ENCODE measurements around the gene F11R. TPM values are rescaled to one million over a fixed set of nuclear protein-coding genes. Genes with fewer than 3 reads are reported as not detected.

The F11R gene
- total and polyA plus RNA-seq, 2 donors (not counting 1 experiment from before 2014, with no cell fraction given) = 16.4 to 17.3 TPM

- Mint-ChIP-seq H3K27me3 (no peaks in the 10 kb centered on the region), H3K4me3 (peak overlapping the region; percentile 99), H3K9me3 (ENCODE audit: insufficient read depth) (no peaks in the 10 kb centered on the region), H3K27ac (peak overlapping the region; percentile 100), H3K4me1 (peaks cover 52% of the 10 kb centered on the region)
- H4K20me1 ChIP-seq (ENCODE audit: control insufficient read depth, insufficient read depth, low read length, poor library complexity, severe bottlenecking) = peaks cover 8% of the 10 kb centered on the region
- no peak overlapping the region for H2AFZ ChIP-seq (ENCODE audit: insufficient read depth, low read depth, low read length, poor library complexity, severe bottlenecking)
- WGBS (ENCODE audit: insufficient coverage) = 99% methylated on average over 17 of the region's 18 CpGs
- peak overlapping the region; percentile 99 for H3K27ac ChIP-seq (ENCODE audit: low read length in 2 of 2)
- H3K36me3 ChIP-seq (replicated peaks in 1 of 2; ENCODE audit: control extremely low read depth in 1 of 2, control insufficient read depth in 1 of 2, extremely low read depth in 1 of 2, insufficient read depth in 2 of 2, low read length in 1 of 2) = peaks cover 3 to 60% of the 10 kb centered on the region in 2 experiments
- ChIA-PET POLR2A (interaction anchor here (0.9 to 5.1 kb wide), 6 partner anchors 10 to 85 kb away, joined by 3 to 108 read pairs (median 13); partner anchors contain the start of genes ARHGAP30, DEDD and TSTD1), CTCF (interaction anchor here (0.8 to 10.4 kb wide), 14 partner anchors 7 to 179 kb away, joined by 3 to 127 read pairs (median 7); partner anchors contain the start of genes ARHGAP30, F11R, KLHDC9 and TOMM40L)
- no peak for TF ChIP-seq EZH2 (IDR thresholded peaks at IDR 0.05; ENCODE audit: borderline replicate concordance, insufficient read depth, low read depth, low read length, poor library complexity, severe bottlenecking)
- no peak for TF ChIP-seq CTCF (IDR thresholded peaks at IDR 0.05)
- peak overlapping the region; percentile 92 for H3K4me2 ChIP-seq (replicated peaks; ENCODE audit: low read depth, low read length, poor library complexity, severe bottlenecking)
- no peaks in the 10 kb centered on the region for H3K9me3 ChIP-seq (ENCODE audit: control extremely low read depth in 1 of 3, control insufficient read depth in 2 of 3, insufficient read depth in 1 of 3, low read length in 2 of 3)
- peak overlapping the region in 1 of 5 experiments; percentile 95 for H3K4me3 ChIP-seq (ENCODE audit: control extremely low read depth in 1 of 5, extremely low read depth in 1 of 5, insufficient read depth in 1 of 5, low read depth in 2 of 5, low read length in 4 of 5)
- H3K79me2 ChIP-seq (ENCODE audit: control insufficient read depth, insufficient read depth, low read length) = peaks cover 45% of the 10 kb centered on the region
- intact Hi-C loops (cut with micrococcal nuclease) = loop anchor here (10.0 kb wide), 3 partner anchors 53 to 1123 kb away; partner anchors contain the start of genes COPA, NCSTN and TAGLN2
- peak overlapping the region; percentile 95 for H3K9ac ChIP-seq (ENCODE audit: low read length)
- no peaks in the 10 kb centered on the region for H3K27me3 ChIP-seq (replicated peaks in 1 of 4; ENCODE audit: control extremely low read depth in 1 of 4, control insufficient read depth in 3 of 4, insufficient read depth in 4 of 4, low read length in 3 of 4)
- DNase-seq (no peak), ATAC-seq (ENCODE audit: low read depth) (no peak)
- H3K4me1 ChIP-seq (ENCODE audit: control insufficient read depth in 2 of 2, insufficient read depth in 2 of 2, low read length in 2 of 2) = peaks cover 37 to 50% of the 10 kb centered on the region in 2 donors
These were observed 26.8 kb upstream of the F11R start for GRCh38 chr1:161047436-161048420.
